HG02943 (cell line): Measurements from ENCODE around the gene EAF1.
"Not testable (repeated sequence)": the region's sequence is repeated elsewhere in the genome, so short reads cannot be mapped to it uniquely, and the experiment has no call there.

Experiments
- ATAC-seq: cut with Tn5 transposase; IDR thresholded peaks from one replicate; pipeline ENCODE4 v1.9.1; 2021; ENCODE audit warnings: mild to moderate bottlenecking, low read depth, moderate library complexity; ENCODE audit not compliant: unreplicated experiment

The EAF1 gene

DNA sequence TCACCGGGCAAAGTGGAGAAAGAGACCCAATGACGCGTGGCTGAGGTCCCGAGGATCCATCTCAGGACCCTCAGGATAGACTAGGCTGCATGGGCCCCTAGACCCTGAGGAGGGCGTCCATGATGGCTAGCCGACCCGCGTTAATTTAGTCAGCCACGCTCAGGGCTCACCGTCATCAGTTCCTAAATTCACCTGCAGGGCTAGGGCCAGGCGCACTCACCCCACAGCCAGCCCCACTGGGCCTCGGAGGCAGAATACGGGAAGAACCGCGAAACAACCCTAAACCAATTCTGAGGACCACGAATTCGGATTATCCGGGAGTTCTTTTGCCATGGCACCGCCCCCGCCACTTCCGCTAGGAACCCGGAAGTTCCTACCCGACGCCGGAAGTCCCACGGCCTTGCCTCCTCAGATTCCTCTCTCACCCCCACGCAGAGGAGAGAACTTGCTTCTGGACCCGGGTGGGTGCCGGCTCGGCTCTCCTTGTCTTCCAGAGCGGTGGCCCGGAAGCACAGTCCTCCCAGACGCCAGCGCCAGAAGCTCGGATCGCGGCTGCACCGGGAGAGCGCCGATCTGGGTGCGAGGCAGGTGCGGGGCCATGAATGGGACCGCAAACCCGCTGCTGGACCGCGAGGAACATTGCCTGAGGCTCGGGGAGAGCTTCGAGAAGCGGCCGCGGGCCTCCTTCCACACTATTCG lies at the start of gene EAF1, which contains the start of gene METTL6:
EAF1 (plus strand) TSS at position 417 of the 699 bp plus-strand sequence; CDS start at position 599, 182 bp downstream.
METTL6 (minus strand) TSS at position 363 of the 699 bp plus-strand sequence. CDS start 1,033 bp downstream, outside the sequence.
- ATAC-seq: peak; percentile 80

DNA sequence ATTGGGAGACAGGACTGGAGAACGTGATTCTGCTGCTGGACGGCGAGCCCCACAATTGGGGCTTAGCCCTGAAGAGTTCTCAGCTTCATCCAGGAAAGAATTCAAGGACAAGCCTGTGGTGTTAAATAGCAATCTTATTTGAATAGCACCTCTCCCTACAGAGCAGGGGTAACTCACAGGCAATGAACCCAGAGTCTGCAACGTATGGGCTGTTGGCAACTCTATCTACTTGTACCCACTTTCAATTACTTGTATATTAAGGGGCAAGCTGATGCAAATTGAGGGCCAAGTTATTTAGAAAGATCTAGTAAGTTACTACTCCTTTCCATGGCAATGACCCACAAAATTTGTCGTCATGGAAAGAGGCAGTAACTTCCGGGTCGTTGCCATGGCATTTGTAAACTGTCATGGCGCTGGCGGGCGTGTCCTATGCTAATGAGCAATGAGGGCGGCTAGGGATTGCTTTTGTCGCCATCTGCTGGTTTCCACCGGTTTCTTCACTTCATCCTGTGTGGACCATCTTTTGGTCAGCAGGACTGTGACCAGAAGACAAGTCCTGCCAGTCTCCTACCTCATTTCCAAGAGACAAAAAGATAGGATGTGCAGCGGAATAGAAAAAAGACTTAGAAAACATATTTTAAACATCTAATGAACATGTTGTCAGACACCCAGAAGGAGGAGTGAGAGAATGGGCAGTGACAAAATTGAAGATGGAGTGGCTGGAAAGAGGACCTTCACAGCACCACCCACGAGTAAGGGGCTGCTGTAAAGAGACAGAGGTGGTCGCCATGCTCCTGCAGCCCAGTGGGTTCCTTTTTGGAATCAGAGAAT lies 49.2 kb upstream of the EAF1 start:
- ATAC-seq: peak; percentile 82

DNA sequence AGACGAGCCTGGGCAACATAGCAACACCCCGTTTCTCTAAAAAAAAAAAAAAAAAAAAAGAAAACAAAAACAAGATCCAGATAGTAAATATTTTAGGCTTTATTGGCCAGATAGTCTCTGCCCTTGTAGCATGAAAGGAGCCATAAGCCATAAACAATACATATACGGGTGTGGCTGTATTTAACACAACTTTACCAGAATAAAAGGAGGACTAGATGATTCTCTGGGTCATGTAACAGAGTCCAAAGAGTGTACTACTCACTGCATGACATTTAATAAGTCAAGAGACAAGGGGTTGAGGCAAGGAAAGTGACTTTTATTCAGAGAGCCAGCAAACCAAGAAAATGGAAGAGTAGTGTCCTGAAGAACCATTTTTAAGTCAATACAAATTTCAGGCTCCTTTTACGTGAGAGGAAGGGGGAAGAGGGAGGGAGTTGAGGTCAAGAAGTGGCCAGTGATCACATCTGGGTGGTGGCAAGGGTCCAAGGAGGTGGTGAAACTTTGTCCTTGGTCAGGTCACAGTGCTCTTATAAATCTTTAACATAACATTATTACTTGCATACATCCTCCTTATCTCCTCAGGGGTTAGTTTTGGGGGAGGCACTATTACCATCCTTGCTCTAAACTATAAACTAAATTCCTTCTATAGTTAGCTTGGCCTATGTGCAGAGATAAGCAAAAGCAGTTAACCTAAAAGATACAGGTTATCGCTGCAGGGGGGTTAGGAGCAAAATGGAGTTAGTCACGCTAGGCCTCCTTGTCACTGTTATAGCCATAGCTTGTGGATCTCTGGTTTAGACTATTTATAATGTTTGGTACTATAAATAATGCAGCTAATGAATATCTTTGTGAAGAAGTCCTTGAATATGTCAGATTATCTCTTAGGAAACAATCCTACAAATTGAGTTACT lies 46.2 kb upstream of the EAF1 start:
- ATAC-seq: no peak

DNA sequence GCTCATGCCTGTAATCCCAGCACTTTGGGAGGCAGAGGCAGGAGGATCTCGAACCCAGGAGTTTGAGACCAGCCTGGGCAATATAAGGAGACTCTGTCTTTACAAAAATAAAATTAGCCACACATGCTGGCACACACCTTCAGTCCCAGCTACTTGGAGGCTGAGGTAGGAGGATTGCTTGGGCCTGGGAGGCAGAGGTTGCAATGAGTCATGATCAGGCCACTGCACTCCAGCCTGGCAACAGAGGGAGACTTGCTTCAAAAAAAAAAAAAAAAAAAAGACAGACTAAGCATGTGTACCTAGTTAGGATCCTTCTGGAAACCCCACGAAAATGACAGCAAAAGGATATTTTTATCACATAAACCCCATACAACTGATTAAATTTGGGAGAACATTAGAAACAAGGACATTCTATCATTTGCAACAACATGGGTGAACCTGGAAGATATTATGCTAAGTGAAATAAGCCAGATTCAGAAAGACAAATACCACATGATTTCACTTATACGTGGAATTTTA lies 44.9 kb upstream of the EAF1 start:
- no peak for ATAC-seq

DNA sequence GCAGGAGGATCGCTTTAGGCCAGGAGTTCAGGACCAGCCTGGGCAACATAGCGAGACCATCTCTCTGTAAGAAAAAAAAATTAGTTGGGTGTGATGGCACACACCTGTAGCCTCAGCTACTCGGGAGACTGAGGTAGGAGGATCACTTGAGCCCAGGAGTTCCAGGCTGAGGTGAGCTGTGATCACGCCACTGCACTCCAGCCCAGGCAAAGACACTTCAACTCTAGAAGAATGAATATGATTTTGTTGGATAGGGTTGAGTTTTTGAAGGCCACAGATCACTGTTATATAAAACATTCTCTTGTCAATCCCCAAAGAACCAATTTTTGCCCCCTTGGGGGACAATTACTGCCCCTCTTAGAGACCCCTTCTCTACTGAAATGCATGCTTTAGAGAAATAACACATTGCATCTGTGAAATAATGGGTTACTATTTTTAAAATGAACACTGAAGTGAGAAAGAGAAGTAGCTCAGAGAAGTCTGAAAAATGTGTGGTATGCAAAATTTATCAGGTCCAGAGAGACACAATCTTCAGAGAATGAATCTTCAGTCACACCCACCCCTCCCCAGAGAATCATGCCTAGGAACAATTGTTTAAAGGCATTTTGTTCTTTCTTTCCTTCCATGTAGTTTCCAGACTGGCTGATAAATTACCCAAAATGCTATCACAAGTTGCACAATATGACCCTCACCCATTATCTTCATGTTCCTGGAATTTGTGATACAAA lies 42.7 kb upstream of the EAF1 start:
- ATAC-seq: peak; percentile 70

DNA sequence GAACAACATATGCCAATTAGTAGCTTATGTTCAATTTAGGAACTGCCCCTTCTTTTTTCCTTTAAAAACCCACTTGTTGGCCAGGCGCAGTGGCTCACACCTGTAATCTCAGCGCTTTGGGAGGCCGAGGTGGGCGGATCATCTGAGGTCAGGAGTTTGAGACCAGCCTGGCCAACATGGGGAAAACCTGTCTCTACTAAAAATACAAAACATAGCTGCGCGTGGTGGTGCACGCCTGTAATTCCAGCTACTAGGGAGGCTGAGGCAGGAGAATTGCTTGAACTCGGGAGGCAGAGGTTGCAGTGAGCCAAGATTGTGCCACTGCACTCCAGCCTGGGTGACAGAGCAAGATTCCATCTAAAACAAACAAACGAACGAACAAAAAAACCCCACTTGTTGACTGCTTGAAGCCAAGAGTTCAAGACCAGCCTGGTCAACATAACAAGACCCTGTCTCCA lies 42.1 kb upstream of the EAF1 start:
- ATAC-seq: not testable (repeated sequence)

DNA sequence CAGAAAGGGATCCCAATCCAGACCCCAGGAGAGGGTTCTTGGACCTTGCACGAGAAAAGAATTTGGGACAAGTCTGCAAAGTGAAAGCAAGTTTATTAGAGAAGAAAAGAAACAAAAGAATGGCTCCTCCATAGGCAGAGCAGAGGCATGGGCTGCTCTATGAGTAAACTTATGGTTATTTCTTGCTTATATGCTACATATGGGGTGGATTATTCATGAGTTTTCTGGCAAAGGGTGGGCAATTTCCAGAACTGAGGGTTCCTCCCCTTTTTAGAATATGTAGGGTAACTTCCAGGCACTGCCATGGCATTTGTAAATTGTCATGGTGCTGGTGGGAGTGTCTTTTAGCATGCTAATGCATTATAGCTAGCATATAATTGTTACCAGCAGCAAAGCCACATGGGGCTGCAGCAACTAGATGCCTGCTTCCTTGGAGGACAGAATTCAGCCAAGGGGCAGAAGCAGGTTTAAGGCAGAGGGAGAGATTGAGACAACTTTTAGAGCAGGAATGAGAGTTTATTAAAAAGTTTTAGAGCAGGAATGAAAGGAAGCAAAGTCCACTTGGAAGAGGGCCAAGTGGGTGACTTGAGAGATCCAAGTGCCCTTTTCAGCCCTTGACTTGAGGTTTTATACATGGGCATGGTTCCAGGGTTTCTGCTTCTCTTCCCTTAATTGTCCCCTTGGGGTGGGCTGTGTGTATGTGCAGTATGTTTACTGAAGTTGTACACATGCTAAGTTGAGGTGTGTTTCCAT lies 41.3 kb upstream of the EAF1 start:
- ATAC-seq: no peak

DNA sequence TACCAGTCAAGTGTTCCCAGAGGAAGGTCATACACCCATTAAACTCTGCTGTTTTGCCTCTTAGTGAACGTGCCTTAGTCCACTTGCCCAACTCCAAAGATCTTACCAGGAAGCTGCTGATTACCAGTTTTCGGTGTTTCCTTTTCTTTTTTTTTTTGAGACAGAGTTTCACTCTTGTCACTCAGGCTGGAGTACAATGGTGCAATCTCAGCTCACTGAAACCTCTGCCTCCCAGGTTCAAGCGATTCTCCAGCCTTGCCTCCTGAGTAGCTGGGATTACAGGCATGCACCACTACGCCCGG lies 40.8 kb upstream of the EAF1 start:
- ATAC-seq: not testable (repeated sequence)

DNA sequence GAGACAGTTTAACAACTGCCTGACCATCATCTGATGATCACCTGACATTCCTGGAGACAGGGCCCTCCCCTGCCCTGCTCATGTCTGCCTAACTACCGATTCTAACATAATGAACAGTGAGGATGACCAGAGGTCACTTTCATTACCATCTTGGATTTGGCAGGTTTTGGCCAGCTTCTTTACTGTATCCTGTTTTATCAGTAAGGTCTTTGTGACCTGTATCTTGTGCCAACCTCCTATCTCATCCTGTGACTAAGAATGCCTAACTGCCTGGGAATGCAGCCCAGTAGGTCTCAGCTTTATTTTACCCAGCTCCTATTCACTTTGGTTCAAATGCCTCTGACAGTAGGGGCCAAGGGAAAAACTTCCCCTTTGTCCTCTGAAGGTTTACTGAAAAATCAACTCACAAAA lies 40.2 kb upstream of the EAF1 start:
- no peak for ATAC-seq

DNA sequence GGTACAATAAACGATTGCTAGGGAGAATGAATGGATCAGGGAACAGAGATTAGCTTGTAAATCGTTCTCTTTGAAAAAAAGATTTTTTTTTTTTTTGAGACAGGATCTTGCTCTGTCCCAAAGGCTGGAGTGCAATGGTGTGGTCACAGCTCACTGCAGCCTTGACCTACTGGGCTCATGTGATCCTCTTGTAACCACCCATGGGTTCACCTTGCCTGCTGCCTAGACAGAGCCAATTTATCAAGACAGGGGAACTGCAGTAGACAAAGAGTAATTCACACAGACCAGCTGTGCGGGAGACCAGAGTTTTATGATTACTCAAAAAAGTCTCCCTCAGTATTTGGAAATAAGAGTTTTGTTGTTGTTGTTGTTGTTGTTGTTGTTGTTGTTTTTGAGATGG lies 39.7 kb upstream of the EAF1 start:
- no peak for ATAC-seq

DNA sequence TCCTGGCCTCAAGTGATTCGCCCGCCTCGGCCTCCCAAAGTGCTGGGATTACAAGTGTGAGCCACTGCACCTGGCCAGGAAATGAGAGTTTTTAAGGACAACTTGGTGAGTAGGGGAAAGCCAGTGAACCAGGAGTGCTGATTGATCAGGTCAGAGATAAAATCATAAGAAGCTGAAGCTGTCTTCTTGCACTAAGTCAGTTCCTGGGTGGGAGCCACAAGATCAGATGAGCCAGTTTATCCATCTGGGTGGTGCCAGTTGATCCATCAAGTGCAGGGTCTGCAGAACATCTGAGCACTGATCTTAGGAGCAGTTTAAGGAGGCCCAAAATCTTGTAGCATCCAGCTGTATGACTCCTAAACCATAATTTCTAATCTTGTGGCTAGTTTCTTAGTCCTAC lies 39.1 kb upstream of the EAF1 start:
- ATAC-seq: not testable (repeated sequence)

DNA sequence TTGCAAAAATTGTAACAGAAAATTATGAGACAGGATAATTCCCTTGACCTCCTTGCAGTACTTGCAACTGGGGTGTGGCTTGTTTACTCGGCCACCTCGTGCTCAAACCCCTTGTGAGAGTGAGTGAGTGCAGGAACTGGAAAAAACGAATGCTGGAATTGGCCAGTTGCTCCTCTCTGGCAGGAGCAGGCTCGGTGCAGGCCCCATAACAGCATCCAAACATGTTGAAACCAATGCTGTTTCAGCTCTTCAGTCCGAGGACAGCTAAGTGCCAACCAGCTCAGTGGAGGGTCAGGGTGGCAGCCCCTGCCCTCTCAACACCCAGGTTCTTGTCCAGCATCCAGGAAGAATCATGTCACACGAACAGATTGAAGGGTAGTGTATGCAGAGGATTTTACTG lies 36.9 kb upstream of the EAF1 start:
- no peak for ATAC-seq

DNA sequence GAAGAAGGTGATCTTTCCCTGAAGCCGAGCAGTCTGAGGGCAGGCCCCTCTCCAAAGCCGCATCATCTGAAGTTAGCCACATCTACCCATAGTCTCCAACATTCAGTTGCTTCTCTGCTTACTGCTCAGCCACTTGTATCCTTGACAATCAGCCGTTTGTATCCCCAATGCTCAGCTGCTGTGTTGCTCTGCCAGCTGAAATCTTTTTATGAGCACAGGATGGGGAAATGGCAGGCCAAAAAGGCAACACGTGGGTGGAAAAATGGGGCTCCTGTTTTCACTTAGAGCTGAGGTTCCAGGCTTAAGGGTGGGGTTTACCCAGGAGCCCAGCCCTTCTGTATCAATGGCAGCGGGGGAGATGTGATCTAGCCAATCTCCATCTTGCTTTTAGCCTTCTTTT lies 36.4 kb upstream of the EAF1 start:
- no peak for ATAC-seq

DNA sequence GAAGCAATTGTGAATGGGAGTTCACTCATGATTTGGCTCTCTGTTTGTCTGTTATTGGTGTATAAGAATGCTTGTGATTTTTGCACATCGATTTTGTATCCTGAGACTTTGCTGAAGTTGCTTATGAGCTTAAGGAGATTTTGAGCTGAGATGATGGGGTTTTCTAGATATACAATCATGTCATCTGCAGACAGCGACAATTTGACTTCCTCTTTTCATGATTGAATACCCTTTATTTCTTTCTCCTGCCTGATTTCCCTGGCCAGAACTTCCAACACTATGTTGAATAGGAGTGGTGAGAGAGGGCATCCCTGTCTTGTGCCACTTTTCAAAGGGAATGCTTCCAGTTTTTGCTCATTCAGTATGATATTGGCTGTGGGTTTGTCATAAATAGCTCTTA lies 34.1 kb upstream of the EAF1 start:
- ATAC-seq: not testable (repeated sequence)

DNA sequence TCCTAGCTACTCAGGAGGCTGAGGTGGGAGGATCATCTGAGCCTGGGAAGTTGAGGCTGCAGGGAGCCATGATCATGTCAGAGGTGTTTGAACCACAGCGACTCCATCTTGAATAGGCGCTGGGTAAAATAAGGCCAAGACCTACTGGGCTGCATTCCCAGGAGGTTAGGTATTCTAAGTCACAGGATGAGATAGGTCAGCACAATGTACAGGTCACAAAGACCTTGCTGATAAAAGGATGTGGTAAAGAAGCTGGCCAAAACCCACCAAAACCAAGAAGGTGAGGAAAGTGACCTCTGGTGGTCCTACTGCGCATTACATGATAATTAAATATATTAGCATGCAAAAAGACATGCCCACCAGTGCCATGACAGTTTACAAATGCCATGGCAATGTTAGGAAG lies 28.7 kb upstream of the EAF1 start:
- not testable (repeated sequence) for ATAC-seq

DNA sequence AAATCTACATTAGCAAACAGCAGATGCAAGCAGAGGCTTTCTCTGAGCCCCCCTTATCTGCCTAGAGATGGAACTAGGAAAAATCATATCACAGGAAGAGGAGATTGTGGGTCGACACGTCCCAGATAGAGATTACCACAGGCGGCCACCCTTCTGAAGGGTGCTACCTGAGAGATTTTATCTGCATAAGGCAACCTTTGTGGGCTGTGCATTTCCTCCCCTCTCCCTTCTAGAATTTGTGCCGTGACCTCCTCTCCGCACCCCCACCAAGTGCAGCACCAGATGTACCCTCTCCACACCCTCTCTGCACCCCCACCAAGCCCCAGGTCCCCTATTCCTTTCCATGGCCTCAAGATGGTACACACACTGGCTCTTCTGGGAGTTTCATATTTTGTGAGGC lies 27.4 kb upstream of the EAF1 start:
- ATAC-seq: no peak

DNA sequence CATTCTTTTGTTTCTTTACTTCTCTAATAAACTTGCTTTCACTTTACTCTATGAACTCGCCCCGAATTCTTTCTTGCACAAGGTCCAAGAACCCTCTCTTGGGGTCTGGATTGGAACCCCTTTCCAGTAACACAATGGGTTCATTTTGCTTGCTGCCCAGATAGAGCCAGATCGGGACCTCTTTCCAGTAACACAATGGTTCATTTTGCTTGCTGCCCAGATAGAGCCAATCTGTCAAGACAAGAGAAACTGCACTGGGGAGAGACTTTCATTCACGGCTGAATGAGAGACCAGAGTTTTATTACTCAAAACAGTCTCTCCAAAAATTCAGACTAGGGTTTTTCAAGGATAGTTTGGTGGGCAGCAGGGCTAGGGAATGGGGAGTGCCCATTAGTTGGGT lies 25.5 kb upstream of the EAF1 start:
- ATAC-seq: no peak

DNA sequence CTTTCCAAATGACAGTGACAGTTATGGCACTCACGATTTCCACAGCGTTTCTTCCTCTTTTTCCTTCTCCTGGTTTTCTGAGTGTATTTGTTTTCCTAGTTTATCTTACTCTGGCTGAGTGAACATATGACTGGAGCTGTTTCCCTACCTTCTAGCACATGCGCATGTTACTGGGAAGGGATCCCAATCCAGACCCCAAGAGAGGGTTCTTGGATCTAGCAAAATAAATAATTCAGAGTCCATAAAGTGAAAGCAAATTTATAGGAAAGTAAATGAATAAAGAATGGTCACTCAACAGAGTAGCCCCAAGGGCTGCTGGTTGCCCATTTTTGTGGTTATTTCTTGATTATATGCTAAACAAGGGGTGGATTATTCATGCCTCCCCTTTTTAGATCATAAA lies 23.9 kb upstream of the EAF1 start:
- no peak for ATAC-seq

DNA sequence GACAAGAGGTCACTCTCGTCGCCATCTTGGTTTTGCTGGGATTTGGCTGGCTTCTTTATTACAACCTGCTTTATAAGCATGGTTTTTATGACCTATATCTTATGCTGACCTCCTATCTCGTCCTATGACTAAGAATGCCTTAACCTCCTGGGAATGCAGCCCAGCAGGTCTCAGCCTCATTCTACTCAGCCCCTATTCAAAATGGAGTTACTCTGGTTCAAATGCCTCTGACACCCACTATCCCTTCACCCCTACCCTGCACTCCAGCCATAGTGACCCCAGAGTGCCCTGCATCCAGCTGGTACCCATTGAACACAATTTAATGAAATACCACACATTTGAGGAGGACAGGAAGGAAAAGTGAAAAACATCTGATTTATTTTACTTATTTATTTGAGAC lies 23.4 kb upstream of the EAF1 start:
- no peak for ATAC-seq
